ENCODE results near the gene CDO1. TPM values are rescaled to one million over a fixed set of nuclear protein-coding genes. Genes with fewer than 3 reads are reported as not detected.

Gene CDO1
- total RNA-seq (ENCODE audit: low replicate concordance), result 18.4 and 21.9 TPM in 2 replicates

DNA sequence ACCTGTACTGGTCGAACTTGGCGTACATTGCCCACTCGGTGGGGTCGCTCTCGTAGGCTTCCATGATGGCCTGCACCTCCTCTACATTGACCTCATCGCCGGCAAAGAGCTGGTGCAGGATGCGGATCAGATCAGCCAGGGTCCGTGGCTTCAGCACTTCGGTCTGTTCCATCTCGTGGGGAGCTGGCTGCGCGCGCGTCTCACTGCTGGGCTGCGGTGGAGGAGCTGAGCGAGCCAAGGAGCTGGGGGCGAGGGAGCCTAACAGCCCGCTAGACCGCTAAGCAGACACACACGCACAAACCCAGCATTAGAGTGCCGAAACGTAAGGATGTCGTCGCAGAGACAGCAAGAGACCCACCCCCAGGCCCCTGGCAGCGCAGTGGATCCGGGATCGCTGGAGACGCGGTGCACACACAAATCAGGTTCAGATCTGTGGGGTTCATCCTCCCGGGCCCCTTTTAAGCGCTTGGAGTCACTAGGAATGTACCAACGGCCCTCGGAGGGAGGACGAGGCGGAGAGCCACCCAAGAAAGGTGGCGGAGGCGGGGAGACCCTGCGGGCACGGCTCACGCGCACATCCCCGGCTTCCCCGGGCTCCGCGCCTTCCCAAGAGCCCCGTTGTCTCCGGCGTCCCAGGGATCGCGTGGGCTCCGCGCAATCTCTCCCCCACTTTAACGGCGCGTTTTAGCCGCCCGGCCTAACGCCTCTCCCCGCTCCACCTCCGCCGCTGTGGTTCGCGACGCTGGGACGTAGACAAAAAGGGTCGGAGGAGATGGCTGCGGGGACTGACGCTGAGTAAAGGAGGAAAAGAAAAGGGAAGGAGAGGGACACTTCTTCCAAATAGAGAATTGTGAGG is at the start of gene CDO1:
CDO1 (minus strand) TSS at position 434 of the 856 bp plus-strand sequence; CDS start at position 172, 262 bp downstream.
- Mint-ChIP-seq H3K27me3 (ENCODE audit: insufficient read depth, low read depth) (peaks cover 2% of the 10 kb centered on the region), H3K4me1 (peaks cover 35% of the 10 kb centered on the region), H3K36me3 (peaks cover 12% of the 10 kb centered on the region), H3K9me3 (no peaks in the 10 kb centered on the region), H3K4me3 (peak within 1 kb of the TSS; percentile 99), H3K27ac (peak within 1 kb of the TSS; percentile 99)
- DNase-seq (ENCODE audit: low spot score), result peak; percentile 80
- peaks cover 17% of the 10 kb centered on the region for H4K20me1 ChIP-seq (ENCODE audit: low read depth)
- H3K27me3 ChIP-seq, result peaks cover 34% of the 10 kb centered on the region
- no peaks in the 10 kb centered on the region for H3K9me3 ChIP-seq (ENCODE audit: low read depth)
- peak within 1 kb of the TSS; percentile 24 for H3K27ac ChIP-seq
- H3K4me2 ChIP-seq, result peak within 1 kb of the TSS; percentile 96
- TF ChIP-seq EZH2phosphoT487 (IDR thresholded peaks at IDR 0.05) (no peak), EZH2 (IDR thresholded peaks at IDR 0.05) (no peak), CTCF (IDR thresholded peaks at IDR 0.05) (no peak)
- peaks cover 10% of the 10 kb centered on the region for H3F3A ChIP-seq (ENCODE audit: low read depth)
- H3K9ac ChIP-seq, result peak within 1 kb of the TSS; percentile 61
- H3K36me3 ChIP-seq, result no peaks in the 10 kb centered on the region
- peak within 1 kb of the TSS; percentile 90 for H2AFZ ChIP-seq (replicated peaks)
- H3K79me2 ChIP-seq (ENCODE audit: low read depth), result no peaks in the 10 kb centered on the region
- H3K4me1 ChIP-seq, result peaks cover 22% of the 10 kb centered on the region
- peak within 1 kb of the TSS; percentile 71 for H3K4me3 ChIP-seq

DNA sequence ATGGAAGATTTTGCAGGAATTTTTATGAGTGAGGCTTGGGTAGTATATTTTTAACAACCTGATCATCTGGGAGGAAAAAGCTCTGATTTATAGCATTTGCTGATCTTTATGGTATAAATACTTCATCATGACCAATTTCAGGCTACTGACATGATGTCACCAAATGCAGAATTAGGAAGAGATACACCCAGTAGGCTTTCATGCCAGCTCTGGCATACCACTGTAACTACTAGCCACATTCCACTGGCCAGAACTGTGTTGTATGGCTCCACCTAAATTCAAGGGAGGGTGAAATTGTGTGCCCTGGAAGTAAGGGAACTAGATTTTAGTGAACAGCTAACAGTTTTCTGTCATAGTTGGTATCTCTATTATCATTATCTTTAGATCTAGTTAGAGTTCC is 42.9 kb upstream of the CDO1 start:
- no peaks in the 10 kb centered on the region for H3K27me3 ChIP-seq
- H2AFZ ChIP-seq (replicated peaks), result no peak overlapping the region
- peaks cover 7% of the 10 kb centered on the region for H3K36me3 Mint-ChIP-seq
- no peaks in the 10 kb centered on the region for H3F3A ChIP-seq (ENCODE audit: low read depth)
- H4K20me1 ChIP-seq (ENCODE audit: low read depth), result no peaks in the 10 kb centered on the region
- TF ChIP-seq CTCF (IDR thresholded peaks at IDR 0.05) (no peak), EZH2phosphoT487 (IDR thresholded peaks at IDR 0.05) (no peak), EZH2 (IDR thresholded peaks at IDR 0.05) (no peak)
- peaks cover 17% of the 10 kb centered on the region for H3K4me1 ChIP-seq
- H3K4me2 ChIP-seq, result no peak overlapping the region
- H3K27ac ChIP-seq, result no peak overlapping the region
- no peak overlapping the region for H3K9ac ChIP-seq
- no peaks in the 10 kb centered on the region for H3K27me3 Mint-ChIP-seq (ENCODE audit: insufficient read depth, low read depth)
- DNase-seq (ENCODE audit: low spot score), result no peak
- H3K79me2 ChIP-seq (ENCODE audit: low read depth), result peaks cover 65% of the 10 kb centered on the region
- H3K4me1 Mint-ChIP-seq, result peaks cover 19% of the 10 kb centered on the region
- H3K4me3 Mint-ChIP-seq, result no peak overlapping the region
- no peaks in the 10 kb centered on the region for H3K9me3 ChIP-seq (ENCODE audit: low read depth)
- H3K36me3 ChIP-seq, result no peaks in the 10 kb centered on the region
- H3K27ac Mint-ChIP-seq, result no peak overlapping the region
- no peak overlapping the region for H3K4me3 ChIP-seq
- H3K9me3 Mint-ChIP-seq, result peaks cover 15% of the 10 kb centered on the region

DNA sequence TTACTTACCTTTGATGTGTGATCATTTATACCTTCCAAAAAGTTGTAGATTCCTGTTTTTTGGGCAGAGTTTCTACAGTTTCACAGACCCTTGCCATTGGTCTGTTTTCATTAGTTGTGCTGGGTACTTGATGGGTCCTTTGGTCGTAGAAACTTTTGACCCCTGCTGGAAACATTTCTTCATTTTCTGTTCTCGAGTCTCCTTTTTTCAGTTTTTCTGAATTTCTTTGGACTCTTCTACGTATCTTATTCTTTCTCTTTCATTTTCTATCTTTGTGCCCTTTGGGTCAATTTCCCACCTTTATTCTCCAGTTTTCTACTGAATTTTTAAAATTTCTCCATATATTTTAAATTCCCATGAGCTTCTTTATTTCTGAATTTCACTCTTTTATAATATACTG is 41.9 kb upstream of the CDO1 start:
- no peak for DNase-seq (ENCODE audit: low spot score)
- Mint-ChIP-seq H3K4me3 (peak overlapping the region; percentile 54), H3K4me1 (peaks cover 19% of the 10 kb centered on the region), H3K27ac (peak overlapping the region; percentile 74), H3K36me3 (peaks cover 12% of the 10 kb centered on the region), H3K27me3 (ENCODE audit: insufficient read depth, low read depth) (no peaks in the 10 kb centered on the region), H3K9me3 (peaks cover 16% of the 10 kb centered on the region)
- Histone ChIP-seq H4K20me1 (ENCODE audit: low read depth) (no peaks in the 10 kb centered on the region), H3F3A (ENCODE audit: low read depth) (no peaks in the 10 kb centered on the region), H3K4me2 (peak overlapping the region; percentile 47), H3K9me3 (ENCODE audit: low read depth) (no peaks in the 10 kb centered on the region), H3K36me3 (no peaks in the 10 kb centered on the region), H3K9ac (no peak overlapping the region), H3K27me3 (no peaks in the 10 kb centered on the region), H3K27ac (no peak overlapping the region), H3K79me2 (ENCODE audit: low read depth) (peaks cover 68% of the 10 kb centered on the region), H2AFZ (replicated peaks) (no peak overlapping the region), H3K4me1 (peaks cover 17% of the 10 kb centered on the region), H3K4me3 (no peak overlapping the region)
- TF ChIP-seq CTCF (IDR thresholded peaks at IDR 0.05), result no peak
- TF ChIP-seq EZH2 (IDR thresholded peaks at IDR 0.05), result no peak
- TF ChIP-seq EZH2phosphoT487 (IDR thresholded peaks at IDR 0.05), result no peak
